ENCODE measurements around the gene GOLGA7B. TPM values are rescaled to one million over a fixed set of nuclear protein-coding genes. Genes with fewer than 3 reads are reported as not detected.

GOLGA7B gene
- total RNA-seq, 1 experiment from 2014 or later: 1.1 TPM

DNA sequence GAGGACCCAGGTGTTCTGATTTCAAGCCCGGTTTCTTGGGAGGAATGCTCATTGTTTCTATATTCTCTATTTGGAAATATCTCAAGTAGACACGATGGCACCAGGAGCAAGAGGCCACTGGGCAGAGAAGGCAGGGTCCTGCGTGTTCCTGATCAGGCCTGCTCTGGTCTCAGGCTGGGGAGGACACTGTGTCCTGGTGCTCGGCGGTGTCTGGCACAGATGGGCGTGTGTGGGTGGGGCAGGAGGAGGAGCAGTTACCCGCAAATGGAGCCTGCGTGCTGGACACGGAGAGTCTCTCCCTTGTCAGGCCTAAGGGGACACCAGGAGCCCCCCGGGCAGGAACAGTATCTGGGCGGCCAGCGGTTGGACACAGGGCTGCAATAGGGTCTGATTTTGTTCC lies 25.9 kb upstream of the GOLGA7B start:
- CTCF ChIA-PET: no interaction called here
- no peaks in the 10 kb centered on the region for H4K20me1 ChIP-seq (ENCODE audit: insufficient read depth)
- H3K79me2 ChIP-seq (ENCODE audit: low read depth): no peaks in the 10 kb centered on the region
- no peak overlapping the region for H3K27ac ChIP-seq
- no peaks in the 10 kb centered on the region for H3K36me3 ChIP-seq (ENCODE audit: low read depth)
- DNase-seq: no peak
- no peaks in the 10 kb centered on the region for H3K9me2 ChIP-seq (ENCODE audit: insufficient read depth)
- POLR2A ChIA-PET (ENCODE audit: unreplicated experiment): no interaction called here
- no peak overlapping the region for H3K4me2 ChIP-seq
- H3K4me3 ChIP-seq: no peak overlapping the region
- peaks cover 39% of the 10 kb centered on the region for H3K4me1 ChIP-seq (replicated peaks; ENCODE audit: insufficient read depth)
- BruUV-seq (replicated peaks): no TSS peak
- intact Hi-C loops (cut with micrococcal nuclease; ENCODE audit: unreplicated experiment): no loop called here
- H3F3A ChIP-seq (ENCODE audit: insufficient read depth, low read depth): peaks cover 13% of the 10 kb centered on the region; the same call in 1 of the 2 replicates
- no peak overlapping the region for H2AFZ ChIP-seq
- no peaks in the 10 kb centered on the region for H3K27me3 ChIP-seq (ENCODE audit: insufficient read depth, low read depth)
- TF ChIP-seq, protein P1, sequence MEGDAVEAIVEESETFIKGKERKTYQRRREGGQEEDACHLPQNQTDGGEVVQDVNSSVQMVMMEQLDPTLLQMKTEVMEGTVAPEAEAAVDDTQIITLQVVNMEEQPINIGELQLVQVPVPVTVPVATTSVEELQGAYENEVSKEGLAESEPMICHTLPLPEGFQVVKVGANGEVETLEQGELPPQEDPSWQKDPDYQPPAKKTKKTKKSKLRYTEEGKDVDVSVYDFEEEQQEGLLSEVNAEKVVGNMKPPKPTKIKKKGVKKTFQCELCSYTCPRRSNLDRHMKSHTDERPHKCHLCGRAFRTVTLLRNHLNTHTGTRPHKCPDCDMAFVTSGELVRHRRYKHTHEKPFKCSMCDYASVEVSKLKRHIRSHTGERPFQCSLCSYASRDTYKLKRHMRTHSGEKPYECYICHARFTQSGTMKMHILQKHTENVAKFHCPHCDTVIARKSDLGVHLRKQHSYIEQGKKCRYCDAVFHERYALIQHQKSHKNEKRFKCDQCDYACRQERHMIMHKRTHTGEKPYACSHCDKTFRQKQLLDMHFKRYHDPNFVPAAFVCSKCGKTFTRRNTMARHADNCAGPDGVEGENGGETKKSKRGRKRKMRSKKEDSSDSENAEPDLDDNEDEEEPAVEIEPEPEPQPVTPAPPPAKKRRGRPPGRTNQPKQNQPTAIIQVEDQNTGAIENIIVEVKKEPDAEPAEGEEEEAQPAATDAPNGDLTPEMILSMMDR (conservative IDR thresholded peaks at IDR 0.05): no peak
- no peak for TF ChIP-seq EZH2 (IDR thresholded peaks at IDR 0.05; ENCODE audit: low read depth)
- H3K9me3 ChIP-seq (ENCODE audit: insufficient read depth, low read depth): no peaks in the 10 kb centered on the region

DNA sequence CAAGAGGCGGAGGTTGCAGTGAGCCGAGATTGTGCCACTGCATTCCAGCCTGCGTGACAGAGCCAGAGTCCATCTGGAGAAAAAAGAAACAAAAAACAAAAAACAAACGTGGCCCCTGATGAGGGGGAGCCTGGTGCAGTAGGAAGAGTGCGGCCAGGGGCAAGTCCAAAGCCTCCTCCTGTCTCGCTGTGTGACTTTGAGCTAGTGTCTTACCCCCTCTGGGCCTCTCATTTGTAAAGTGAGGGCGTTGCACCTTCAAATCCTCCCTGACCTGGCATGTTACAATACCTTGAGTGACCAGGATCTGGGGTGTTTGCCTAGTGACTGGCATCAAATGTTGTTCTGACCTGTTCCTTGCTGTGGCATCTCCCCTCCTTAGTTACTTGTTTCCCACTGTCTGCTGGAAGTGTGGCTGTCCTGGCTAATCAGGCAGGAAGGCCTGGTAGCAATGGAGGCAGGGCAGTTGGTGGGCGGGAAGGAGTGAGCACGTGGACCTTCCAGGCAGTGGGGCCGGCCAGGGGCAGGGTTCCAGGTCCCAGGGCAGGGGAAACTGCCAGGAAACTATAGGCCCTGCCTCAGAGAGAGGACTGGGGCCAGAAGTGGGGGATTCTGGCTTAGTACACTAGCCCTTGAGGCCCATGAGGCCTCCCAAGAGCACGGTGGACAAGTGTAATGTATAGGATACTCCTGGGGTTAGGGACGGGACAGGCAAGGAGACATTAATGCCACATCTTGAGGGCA lies 24.5 kb upstream of the GOLGA7B start:
- intact Hi-C loops (cut with micrococcal nuclease; ENCODE audit: unreplicated experiment): no loop called here
- no peak overlapping the region for H3K4me2 ChIP-seq
- H3K27ac ChIP-seq: no peak overlapping the region
- no peak for TF ChIP-seq EZH2 (IDR thresholded peaks at IDR 0.05; ENCODE audit: low read depth)
- TF ChIP-seq, protein P1 (conservative IDR thresholded peaks at IDR 0.05): no peak
- no peaks in the 10 kb centered on the region for H3K36me3 ChIP-seq (ENCODE audit: low read depth)
- H3F3A ChIP-seq (ENCODE audit: insufficient read depth, low read depth): peaks cover 13% of the 10 kb centered on the region; the same call in 1 of the 2 replicates
- no peaks in the 10 kb centered on the region for H3K79me2 ChIP-seq (ENCODE audit: low read depth)
- peaks cover 39% of the 10 kb centered on the region for H3K4me1 ChIP-seq (replicated peaks; ENCODE audit: insufficient read depth)
- H4K20me1 ChIP-seq (ENCODE audit: insufficient read depth): no peaks in the 10 kb centered on the region
- BruUV-seq (replicated peaks): no TSS peak
- no peaks in the 10 kb centered on the region for H3K9me3 ChIP-seq (ENCODE audit: insufficient read depth, low read depth)
- H2AFZ ChIP-seq: no peak overlapping the region
- no peaks in the 10 kb centered on the region for H3K9me2 ChIP-seq (ENCODE audit: insufficient read depth)
- H3K4me3 ChIP-seq: no peak overlapping the region
- no peaks in the 10 kb centered on the region for H3K27me3 ChIP-seq (ENCODE audit: insufficient read depth, low read depth)
- CTCF ChIA-PET: no interaction called here
- no peak for DNase-seq
- POLR2A ChIA-PET (ENCODE audit: unreplicated experiment): no interaction called here

DNA sequence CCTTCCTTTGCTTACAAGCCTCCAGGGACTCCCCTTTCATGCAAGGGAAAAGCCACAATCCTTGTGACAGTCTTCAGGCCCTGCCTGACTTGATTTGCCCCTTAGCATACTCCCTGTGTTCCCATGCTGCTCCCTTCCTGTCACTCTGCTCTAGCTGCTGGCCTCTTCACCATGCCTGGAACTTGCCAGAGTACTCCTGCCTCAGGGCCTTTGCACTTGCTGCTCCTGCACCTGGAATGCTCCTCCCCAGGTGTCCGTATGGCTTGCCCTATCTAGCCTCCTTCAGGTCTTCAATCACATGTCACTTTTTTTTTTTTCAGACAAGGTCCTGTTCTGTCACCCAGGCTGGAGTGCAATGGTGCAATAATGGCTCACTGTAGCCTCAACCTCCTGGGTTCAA lies 22.8 kb upstream of the GOLGA7B start:
- H3K79me2 ChIP-seq (ENCODE audit: low read depth): no peaks in the 10 kb centered on the region
- POLR2A ChIA-PET (ENCODE audit: unreplicated experiment): no interaction called here
- TF ChIP-seq EZH2 (IDR thresholded peaks at IDR 0.05; ENCODE audit: low read depth): no peak
- TF ChIP-seq, protein P1 (conservative IDR thresholded peaks at IDR 0.05): no peak
- no peak overlapping the region for H2AFZ ChIP-seq
- no peaks in the 10 kb centered on the region for H4K20me1 ChIP-seq (ENCODE audit: insufficient read depth)
- no peak overlapping the region for H3K27ac ChIP-seq
- no peaks in the 10 kb centered on the region for H3K9me2 ChIP-seq (ENCODE audit: insufficient read depth)
- no peaks in the 10 kb centered on the region for H3K36me3 ChIP-seq (ENCODE audit: low read depth)
- no peak overlapping the region for H3K4me2 ChIP-seq
- no peaks in the 10 kb centered on the region for H3K27me3 ChIP-seq (ENCODE audit: insufficient read depth, low read depth)
- H3K4me1 ChIP-seq (replicated peaks; ENCODE audit: insufficient read depth): peaks cover 24% of the 10 kb centered on the region
- BruUV-seq (replicated peaks): no TSS peak
- DNase-seq: no peak
- CTCF ChIA-PET: no interaction called here
- intact Hi-C loops (cut with micrococcal nuclease; ENCODE audit: unreplicated experiment): no loop called here
- H3K9me3 ChIP-seq (ENCODE audit: insufficient read depth, low read depth): no peaks in the 10 kb centered on the region
- H3K4me3 ChIP-seq: no peak overlapping the region
- H3F3A ChIP-seq (ENCODE audit: insufficient read depth, low read depth): peaks cover 8% of the 10 kb centered on the region; the same call in 1 of the 2 replicates
